Superior temporal gyrus (tissue), 1 donor: ENCODE results near the gene FAM47B.

Experiments
- DNase-seq: peaks from one replicate; pipeline ENCODE4 v3.0.0-alpha.2; 2016; ENCODE audit errors: extremely low spot score

Gene FAM47B

DNA sequence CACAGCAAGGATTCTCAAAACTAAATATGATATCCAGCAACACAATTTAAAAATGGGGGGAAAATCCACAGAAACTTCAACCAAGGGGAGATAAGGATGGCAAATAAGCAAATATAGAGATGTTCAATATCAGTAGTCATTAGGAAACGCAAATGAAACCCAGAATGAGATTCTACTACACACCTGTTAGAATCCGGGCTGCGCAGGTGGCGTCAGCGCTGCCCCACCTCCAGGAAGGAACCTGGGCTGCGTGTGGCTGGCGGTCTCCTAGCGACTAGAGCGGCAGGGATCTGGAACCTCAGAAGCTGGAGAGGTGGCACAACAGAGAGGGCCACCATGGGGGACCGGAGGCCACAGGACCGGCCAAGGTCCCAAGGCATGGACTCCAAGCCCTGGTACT, at the start of gene FAM47B:
TSS of gene FAM47B (plus strand) at position 301 of the 400 bp plus-strand sequence. CDS start at position 337, 36 bp downstream.
- DNase-seq, result no peak

DNA sequence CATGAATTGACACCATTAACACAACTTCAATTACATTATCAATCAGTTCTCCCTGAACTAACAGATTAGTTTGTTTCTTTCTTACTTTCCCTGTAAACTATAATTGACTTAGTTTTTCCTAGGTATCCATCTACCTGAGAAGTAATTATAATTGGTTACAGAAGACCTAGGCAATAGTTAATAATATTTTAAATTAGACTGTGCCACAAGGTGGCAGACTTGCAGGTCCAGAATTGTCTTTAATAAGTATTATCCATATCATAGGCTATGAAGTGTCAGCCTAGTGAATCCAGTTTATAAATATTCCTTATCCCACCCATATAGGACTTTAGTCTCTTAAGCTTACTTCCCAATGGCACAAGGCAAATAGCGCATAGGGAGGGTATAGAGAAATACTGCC, 48.9 kb upstream of the FAM47B start:
- DNase-seq, result peak; percentile 22

DNA sequence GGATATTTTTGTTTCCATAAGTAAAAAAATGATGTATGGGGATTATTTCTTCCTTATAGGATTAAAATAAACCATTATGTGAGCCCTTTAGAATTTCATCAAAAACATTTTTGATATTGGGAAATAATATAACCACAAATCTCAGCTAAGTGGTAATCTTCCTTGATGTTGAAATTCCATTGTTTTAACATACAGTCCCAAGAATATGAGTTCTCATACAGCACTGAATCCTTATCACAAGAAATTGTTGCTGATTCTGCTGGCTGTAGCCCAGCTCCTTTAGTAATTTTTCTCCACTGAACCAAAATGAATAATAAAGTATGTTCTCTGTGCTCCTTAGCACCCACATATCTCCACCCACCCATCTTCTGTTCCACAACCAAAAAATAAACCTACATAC, 41.9 kb upstream of the FAM47B start:
- peak; percentile 8 for DNase-seq

DNA sequence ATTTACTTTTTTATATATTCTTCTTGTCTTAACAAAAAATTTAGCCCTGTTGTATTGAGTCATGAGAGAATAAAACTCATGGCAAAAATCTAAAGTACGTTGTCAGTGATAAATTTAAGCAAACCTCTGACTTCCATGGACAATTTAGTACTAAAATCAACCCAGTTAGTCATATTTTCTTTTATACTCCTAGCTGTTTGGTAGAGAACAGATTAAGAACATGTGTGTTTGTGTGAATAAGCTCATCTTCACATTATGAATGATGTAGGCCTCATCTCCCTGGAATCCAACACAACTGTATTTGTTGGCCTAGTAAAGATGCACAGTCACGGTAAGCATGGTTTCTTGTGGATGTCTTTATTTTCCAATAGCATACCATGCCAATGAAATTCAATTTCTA, 40.8 kb upstream of the FAM47B start:
- no peak for DNase-seq

DNA sequence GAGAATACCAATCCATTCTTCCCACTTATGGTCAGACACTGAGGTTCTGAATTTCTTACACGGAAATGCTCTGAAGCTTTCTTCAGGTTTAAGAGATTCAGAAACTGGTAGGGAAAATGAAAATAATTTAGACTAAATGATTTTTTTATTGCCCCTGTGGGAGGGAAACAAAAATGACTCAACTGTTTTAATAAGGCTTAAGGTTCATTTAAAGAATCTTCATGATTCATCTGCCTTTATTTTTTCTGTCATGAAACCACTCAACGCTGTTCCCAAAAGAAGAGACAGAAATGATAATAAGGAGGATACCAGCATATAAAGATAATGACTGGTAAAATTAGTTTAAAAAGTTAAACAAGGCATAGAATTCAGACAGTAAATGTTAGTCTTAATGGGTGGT, 39.3 kb upstream of the FAM47B start:
- no peak for DNase-seq

DNA sequence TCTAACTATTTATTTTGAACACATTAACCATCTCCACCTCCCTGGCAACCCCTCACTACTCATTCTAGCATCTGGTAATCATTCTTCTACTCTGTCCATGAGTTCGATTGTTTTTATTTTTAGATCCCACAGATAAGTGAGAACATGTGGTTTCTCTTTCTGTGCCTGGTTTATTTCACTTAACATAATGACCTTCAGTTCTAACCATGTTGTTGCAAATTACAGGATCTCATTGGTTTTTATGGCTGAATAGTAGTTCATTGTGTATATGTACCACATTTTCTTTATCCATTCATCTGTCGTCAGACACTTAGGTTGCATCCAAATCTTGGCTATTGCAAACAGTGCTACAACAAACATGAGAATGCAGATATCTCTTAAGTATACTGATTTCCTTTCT, 33.4 kb upstream of the FAM47B start:
- DNase-seq, result no peak

DNA sequence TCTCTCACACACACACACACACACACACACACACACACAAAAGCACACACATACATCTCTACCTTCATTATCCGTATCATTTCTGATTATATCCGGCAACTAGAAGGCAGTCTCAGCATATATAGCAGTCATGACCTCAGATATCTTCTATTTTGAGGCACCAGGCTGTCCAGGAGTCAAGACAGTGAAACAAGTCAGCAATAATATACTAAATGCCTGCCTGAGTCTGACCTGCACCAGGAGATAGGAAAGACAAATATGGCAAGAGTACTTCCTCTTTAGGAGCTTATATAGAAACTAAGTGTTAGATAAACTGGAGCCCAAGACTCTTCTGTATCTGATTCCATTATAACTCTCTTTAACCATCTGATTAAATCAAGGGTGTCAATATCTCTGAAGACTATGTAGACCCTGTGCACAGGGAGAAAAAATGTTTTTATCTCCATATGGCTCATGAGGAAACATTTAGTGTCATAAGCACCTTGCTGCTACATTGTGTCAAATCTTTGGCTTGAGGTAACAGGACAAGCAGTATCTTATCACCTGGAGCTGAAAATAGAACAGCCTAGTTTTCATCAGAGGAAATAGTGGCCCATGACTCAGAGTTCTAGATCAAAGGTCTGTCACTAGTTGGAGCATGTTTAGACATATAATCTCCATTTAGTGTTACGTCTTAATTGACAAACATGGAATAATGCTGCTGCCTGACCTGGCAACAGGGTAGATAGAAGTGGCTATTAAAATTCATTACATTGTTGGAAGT, 27.0 kb upstream of the FAM47B start:
- DNase-seq, result no peak

DNA sequence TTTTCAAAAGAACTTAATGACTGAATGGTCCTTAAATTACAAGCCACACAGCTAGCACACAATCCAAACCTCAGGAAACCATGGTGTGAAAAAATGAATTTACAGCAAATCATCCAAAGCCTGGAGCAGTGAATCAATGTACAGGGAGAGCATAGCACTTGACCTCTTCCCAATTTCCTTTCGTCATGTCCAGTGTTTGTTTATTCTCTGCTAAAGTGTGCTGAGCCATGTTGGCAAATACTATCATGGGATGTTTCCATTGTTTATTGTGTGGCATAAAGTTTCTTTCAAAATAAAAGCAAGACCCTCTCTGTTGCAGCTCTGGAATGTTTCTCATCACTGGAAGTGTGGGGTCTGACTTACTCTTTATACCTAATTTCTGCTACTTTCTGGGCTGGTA, 25.4 kb upstream of the FAM47B start:
- DNase-seq, result no peak

DNA sequence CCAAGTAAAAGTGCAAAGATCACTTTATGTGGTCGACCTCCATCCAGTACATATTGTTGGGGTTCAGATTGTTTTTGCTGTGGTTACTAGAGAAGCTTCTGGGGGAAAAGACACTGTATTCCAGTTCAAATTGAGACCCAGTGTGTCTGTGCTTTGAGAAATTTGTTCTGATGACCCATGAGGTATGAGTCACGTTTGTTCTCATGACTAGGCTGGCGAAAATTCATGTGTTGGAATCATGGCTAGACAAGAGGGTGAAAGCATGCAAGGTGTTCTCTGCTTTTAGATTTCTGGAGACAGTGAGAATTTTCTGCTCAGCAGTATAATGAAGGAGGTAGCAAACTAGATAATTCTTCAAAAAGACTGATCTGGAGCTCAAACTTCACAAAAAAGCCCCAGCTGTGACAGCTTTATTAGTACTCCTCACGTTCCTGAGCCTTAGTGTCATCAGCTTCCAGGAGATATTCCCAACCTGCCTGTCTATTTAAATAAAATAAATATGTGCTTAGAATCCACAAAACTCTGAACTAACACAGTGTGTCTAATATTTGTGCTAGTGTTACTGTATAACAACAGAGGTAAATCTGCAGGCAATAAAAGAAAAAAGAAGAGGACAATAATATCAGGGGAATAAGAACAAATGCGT, 24.4 kb upstream of the FAM47B start:
- DNase-seq, result no peak

DNA sequence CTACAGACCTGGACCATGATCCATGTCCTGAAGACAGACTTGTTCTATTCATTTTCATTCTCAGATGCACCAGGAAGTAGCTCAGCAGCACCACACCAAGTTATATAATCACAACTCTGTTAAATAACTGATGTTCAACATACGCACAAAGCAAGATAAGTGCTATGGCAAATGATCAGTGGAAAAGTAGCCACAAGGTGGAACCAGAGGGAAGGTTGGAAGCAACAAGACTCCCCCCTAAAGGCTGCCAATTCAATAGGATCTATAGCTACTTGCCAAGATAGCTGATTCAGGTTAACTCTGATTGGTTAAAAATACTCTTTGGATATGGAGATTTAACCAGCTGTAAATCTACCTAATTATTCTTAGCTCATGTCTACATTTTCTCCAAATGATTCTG, 23.7 kb upstream of the FAM47B start:
- DNase-seq, result peak; percentile 9

DNA sequence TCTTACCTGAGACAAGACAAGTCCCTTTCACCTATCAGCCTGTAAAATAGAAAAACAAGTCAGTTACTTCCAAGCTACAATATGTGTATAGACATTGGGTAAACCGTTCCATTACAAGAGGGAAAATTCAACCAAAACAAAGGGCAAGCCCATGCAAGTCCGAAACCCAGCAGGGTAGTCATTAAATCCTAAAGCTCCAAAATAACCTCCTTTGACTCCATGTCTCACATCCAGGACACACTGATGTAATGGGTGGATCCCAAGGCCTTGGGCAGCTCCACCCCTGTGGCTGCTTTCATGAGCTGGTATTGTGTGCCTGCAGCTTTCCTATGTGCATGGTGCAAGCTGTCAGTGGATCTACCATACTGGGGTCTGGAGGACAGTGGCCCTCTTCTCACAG, 14.7 kb upstream of the FAM47B start:
- DNase-seq, result no peak

DNA sequence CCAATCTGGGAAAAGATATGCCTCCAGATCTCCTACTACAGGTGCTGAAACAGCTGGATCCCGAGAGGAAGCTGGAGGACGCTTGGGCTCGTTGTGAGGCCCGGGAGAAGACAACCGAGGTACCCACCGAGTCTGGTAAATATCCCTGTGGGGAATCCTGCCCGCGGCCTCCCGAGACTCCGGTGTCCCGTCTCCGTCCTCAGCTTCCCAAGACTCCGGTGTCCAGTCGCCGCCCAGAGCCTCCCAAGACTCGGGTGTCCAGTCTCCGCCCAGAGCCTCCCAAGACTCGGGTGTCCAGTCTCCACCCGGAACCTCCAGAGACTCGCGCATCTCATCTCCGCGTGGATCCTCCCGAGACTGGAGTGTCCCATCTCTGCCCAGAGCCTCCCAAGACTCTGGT, 639 bp downstream of the FAM47B start:
- DNase-seq, result no peak

DNA sequence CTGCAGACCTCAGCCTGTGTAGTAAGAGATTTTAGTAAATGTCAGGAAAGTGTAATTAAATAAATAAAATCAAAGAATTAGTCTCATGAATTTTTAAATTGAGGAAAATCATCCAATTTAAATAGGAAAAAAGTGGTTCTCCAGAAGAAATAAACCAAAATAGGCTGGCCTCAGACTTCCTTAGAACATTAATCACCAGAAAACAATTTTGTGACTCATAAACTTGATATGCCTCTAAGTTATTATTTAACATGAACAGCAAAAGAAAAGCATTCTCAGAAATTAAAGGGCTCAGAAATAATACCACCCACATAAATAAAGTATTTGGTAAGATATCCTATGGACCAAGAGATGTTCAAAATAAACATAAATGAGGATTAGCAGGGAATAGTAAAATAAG, 14.3 kb downstream of the FAM47B start:
- no peak for DNase-seq

DNA sequence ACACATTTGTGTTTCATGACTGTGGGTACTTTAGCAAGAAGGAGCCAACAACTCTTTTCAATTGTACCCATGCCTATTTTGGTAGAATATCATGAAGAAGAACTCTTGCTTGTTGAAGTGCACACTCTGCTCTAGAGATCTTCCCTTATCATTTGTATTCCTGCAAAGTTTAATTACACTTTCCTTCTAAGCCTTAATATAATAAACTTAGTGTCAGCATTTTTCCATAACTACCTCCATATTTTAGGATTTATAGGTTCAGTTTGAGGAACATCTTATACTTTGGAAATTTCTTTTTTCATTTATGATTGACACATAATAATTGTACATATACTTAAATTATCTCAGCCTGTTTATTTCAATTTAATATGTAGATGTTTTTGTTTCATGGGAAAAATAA, 19.1 kb downstream of the FAM47B start:
- DNase-seq, result no peak

DNA sequence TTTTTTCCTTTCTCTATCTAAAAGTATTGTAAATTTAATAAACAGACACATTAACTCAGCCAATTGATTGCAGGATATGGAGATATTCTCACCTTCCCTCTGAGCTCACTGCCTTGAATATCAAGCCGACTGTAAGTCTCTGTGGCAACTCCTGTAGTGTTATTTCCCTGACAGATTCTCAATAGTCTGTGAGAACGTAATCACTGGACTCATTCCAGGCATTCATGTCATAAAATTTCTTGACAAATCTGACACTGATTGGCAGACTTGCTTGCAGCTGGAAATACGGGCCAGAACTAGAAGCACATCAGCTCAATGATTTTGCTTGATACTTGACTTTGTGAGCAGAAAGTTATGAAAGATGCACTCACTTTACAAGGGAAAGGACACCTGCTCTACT, 29.6 kb downstream of the FAM47B start:
- DNase-seq, result no peak

DNA sequence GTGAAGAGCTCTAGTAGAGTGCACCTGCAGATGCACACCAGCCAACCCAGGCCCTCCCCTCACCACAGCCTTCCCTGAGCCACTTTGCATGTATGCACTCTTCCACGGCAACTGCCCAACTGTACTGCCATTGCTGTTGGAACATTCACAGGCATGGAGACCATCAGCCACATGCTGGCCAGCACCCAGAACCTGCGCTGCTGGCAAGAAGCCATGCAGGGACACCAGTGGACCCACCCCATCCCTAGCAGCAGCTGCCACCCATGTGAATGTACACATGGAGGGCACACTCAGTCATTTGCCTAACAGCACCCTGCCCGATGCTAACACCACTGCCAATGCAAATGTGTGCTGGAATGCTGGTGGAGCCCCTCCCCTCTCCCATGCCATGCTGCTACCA, 35.6 kb downstream of the FAM47B start:
- DNase-seq, result no peak

DNA sequence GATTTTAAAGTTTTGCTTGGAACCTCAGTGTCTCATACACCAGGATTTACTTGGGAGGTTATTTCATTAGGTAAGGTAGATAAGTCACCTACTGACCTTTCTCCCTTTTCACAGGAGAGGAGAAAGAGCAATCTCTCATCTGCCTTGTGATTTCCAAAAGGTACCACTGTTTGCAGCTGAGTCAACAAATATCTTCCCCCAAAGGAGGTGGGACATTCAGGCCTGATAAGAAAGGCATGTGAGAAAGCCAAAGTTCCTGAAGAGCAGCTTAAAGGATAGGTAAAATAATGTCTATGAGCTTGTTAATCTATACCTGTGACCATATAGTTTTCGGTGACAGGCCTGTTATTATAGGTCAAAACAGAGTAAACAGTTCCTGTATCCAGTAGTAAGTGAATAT, 45.0 kb downstream of the FAM47B start:
- no peak for DNase-seq
